Measurements from ENCODE around the gene DNASE1L2.

DNA sequence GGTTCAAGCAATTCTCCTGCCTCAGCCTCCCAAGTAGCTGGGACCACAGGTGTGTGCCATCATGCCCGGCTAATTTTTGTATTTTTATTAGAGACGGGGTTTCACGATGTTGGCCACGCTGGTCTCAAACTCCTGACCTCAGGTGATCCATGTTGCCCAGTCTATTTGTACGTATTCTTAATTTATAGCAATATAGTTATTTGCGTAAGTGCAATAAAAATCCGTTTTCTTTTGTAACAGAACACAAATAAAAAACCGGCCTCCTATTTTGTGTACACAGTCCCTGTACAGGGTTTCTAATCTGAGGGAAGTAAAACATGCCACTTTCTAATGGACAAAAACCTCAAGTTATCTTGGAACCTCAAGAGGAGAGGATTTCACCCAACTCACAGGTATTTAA lies 24.0 kb downstream of the DNASE1L2 start:
- no peak for TF ChIP-seq POLR2A (IDR thresholded peaks at IDR 0.05; ENCODE audit: low read depth, low read length)
- no peak for TF ChIP-seq CHD1 (IDR thresholded peaks at IDR 0.05; ENCODE audit: low read depth, low read length)
- no peak for TF ChIP-seq CTCF (conservative IDR thresholded peaks at IDR 0.05; ENCODE audit: low read depth, low read length)
- no peak for TF ChIP-seq BHLHE40 (IDR thresholded peaks at IDR 0.05; ENCODE audit: low read depth, low read length)

Measured in IMR-90 (cell line).